Small intestine (tissue), 7 donors: ENCODE data around the gene PCNX3. TPM values are rescaled to one million over a fixed set of nuclear protein-coding genes. Genes with fewer than 3 reads are reported as not detected.

ENCODE experiments used
- DNase-seq, 2 donors: peaks; one replicate each; pipeline versions ENCODE4 v3.0.0 to v3.0.0-alpha.2; 2013
- FAIRE-seq: peaks from 2 replicates; lab custom pipeline; 2012; peaks lifted over from hg19 to GRCh38; lab: Jason Lieb, UNC
- H3K27ac ChIP-seq, 3 donors: one replicate each; pipeline ENCODE4 v1.5.1; 2013; ENCODE audit warnings: low read length in 2 of 3, mild to moderate bottlenecking in 2 of 3, control low read depth in 1 of 3, inconsistent platforms in 1 of 3, low read depth in 1 of 3, moderate library complexity in 1 of 3
- H3K27me3 ChIP-seq, 3 donors: one replicate each; pipeline ENCODE4 v1.6.1; 2013; ENCODE audit warnings: low read length in 3 of 3, inconsistent platforms in 1 of 3; ENCODE audit not compliant: control insufficient read depth in 3 of 3, insufficient read depth in 3 of 3
- H3K36me3 ChIP-seq, 3 donors: one replicate each; pipeline ENCODE4 v1.6.1; 2013; ENCODE audit warnings: low read length in 3 of 3, inconsistent platforms in 1 of 3, low read depth in 1 of 3, mild to moderate bottlenecking in 1 of 3, moderate library complexity in 1 of 3; ENCODE audit not compliant: control insufficient read depth in 3 of 3, insufficient read depth in 2 of 3
- H3K4me1 ChIP-seq, 3 donors: one replicate each; pipeline ENCODE4 v1.6.1; 2013; ENCODE audit warnings: low read length in 2 of 3, inconsistent platforms in 1 of 3, low read depth in 1 of 3, mild to moderate bottlenecking in 1 of 3, moderate library complexity in 1 of 3; ENCODE audit not compliant: control insufficient read depth in 3 of 3, insufficient read depth in 2 of 3
- H3K4me3 ChIP-seq, 3 donors: one replicate each; pipeline ENCODE4 v1.5.1; 2013; ENCODE audit warnings: low read length in 3 of 3, control low read depth in 1 of 3, inconsistent platforms in 1 of 3, low read depth in 1 of 3, mild to moderate bottlenecking in 1 of 3, moderate library complexity in 1 of 3
- H3K9me3 ChIP-seq, 2 donors: one replicate each; pipeline ENCODE4 v1.6.1; 2013; ENCODE audit warnings: low read depth in 1 of 2, low read length in 1 of 2; ENCODE audit not compliant: control insufficient read depth in 2 of 2, insufficient read depth in 1 of 2
- WGBS, 3 donors: extraction: QIAGEN DNeasy Blood & Tissue Kit; methylation state at CpG; one replicate each; pipeline ENCODE4 v1.1.7; 2013; 5-methylcytosine and 5-hydroxymethylcytosine counted together
- polyA plus RNA-seq, 4 donors: library from polyadenylated mRNA; stranded (reverse) in 3 of 4; unstranded in 1 of 4; fragments of 200-250 nt in 3 of 4; fragments of 120-200 nt in 1 of 4; gene quantifications; one replicate each; pipeline versions ENCODE4 v1.2.1 to v1.2.3, GENCODE V29; 2013
- donor health status: healthy with polysubstance abuse.
- donor health status: control.
- donor health status: control.
- donor health status: Bipolar disorder and iron deficiency.
- donor health status: healthy.

Gene PCNX3
- polyA plus RNA-seq, 4 donors: 12.7 to 27.5 (median 22.1) TPM

GRCh38 chr11:65624931-65625627 lies 9.5 kb downstream of the PCNX3 start:
- Histone ChIP-seq H3K27me3 (no peaks in the 10 kb centered on the region), H3K4me1 (no peaks in the 10 kb centered on the region), H3K36me3 (peaks cover 26 to 99% (median 27%) of the 10 kb centered on the region in 3 donors), H3K4me3 (no peak overlapping the region), H3K27ac (no peak overlapping the region), H3K9me3 (no peaks in the 10 kb centered on the region)
- 86 to 89% (median 88%) methylated on average over 28 to 30 of the region's 30 CpGs for WGBS, 3 donors
- no peak for FAIRE-seq
- DNase-seq: no peak

DNA sequence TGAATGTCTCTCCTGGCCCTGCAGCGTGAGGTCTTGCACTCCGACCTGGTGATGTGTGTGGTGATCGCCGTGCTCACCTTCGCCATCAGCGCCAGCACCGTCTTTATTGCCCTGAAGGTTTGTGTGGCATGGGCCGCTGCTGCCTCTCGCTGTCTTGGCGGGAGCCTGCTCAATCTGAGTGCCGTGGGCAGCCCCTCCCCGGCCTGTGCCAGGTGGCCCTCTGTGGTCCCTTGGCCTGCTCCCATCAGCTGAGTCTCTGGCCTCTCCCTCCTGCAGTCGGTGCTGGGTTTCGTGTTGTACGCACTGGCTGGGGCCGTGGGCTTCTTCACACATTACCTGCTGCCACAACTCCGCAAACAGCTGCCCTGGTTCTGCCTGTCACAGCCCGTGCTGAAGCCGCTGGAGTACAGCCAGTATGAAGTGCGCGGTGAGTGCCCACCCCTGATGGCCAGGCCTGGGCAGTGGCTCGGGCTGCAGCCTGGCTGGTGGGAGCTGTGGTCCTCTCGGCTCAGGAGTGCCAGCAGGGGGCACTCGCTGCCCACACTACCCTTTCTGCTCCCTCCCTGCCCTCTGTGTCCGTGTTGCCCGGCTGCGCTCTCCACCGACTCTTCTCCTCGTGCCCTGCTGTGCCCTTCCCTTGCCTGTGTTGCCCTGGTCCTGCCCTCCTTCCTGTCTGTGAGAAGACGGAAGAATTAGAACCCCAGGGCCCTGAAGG lies 10.2 kb downstream of the PCNX3 start:
- H3K27ac ChIP-seq: no peak overlapping the region
- no peaks in the 10 kb centered on the region for H3K4me1 ChIP-seq
- FAIRE-seq (no peak), DNase-seq (peak; percentile 56 to 57)
- peaks cover 24 to 99% (median 29%) of the 10 kb centered on the region in 3 donors for H3K36me3 ChIP-seq
- H3K9me3 ChIP-seq: no peaks in the 10 kb centered on the region
- 67 to 75% (median 70%) methylated on average over 28 to 30 of the region's 30 CpGs for WGBS, 3 donors
- H3K4me3 ChIP-seq: no peak overlapping the region
- no peaks in the 10 kb centered on the region for H3K27me3 ChIP-seq

DNA sequence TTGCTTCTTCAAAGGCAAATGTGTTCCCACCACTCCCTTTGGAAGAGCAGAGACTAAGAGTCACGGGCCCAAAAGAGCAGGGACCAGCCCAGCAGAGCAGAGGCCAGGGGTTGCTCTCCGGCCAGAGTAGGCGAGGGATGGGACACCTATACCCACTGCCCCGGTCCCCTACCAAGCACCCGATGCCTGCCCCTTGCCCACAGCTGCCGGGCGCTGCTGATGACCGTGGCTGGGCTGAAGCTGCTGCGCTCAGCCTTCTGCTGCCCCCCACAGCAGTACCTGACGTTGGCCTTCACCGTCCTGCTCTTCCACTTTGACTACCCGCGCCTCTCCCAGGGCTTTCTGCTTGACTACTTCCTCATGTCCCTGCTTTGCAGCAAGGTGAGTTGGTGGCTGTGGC lies 11.6 kb downstream of the PCNX3 start:
- H3K27me3 ChIP-seq: no peaks in the 10 kb centered on the region
- no peak for FAIRE-seq
- H3K27ac ChIP-seq: no peak overlapping the region
- H3K9me3 ChIP-seq: no peaks in the 10 kb centered on the region
- peaks cover 20 to 99% (median 36%) of the 10 kb centered on the region in 3 donors for H3K36me3 ChIP-seq
- no peaks in the 10 kb centered on the region for H3K4me1 ChIP-seq
- no peak for DNase-seq
- no peak overlapping the region for H3K4me3 ChIP-seq
- 96 to 97% (median 97%) methylated on average over 13 of the region's 13 CpGs for WGBS, 3 donors

DNA sequence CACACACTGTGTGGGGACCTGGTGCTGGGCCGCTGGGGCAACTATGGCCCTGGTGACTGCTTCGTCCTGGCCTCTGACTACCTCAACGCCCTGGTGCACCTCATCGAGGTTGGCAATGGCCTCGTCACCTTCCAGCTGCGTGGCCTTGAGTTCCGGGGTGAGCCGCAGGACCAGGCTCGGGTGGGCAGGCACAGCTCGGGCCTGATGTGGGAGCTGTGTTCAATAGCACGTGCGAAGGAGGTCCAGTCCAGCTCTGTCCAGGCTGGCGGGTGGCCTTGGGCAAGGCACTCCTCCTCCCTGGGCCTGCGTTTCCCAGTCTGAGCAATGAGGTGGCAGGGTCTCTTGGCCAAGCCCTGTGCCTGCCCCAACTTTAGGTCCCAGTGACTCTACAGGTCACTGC lies 14.0 kb downstream of the PCNX3 start:
- WGBS, 3 donors: 95 to 96% (median 96%) methylated on average over 14 of the region's 14 CpGs
- Histone ChIP-seq H3K36me3 (peaks cover 23 to 99% (median 34%) of the 10 kb centered on the region in 3 donors), H3K4me1 (no peaks in the 10 kb centered on the region), H3K27ac (no peak overlapping the region), H3K27me3 (no peaks in the 10 kb centered on the region), H3K9me3 (no peaks in the 10 kb centered on the region), H3K4me3 (no peak overlapping the region)
- no peak for DNase-seq
- FAIRE-seq: no peak

DNA sequence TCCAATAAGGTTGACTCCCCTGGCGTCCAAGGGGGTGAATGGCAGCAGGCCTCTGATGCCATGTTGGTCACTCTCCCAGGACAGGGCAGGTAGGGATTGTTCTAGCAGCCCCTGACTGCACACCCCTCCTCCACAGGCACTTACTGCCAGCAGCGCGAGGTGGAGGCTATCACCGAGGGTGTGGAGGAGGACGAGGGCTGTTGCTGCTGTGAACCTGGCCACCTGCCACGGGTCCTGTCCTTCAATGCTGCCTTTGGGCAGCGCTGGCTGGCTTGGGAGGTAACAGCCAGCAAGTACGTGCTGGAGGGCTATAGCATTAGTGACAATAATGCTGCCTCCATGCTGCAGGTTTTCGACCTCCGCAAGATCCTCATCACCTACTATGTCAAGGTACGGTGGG lies 14.6 kb downstream of the PCNX3 start:
- FAIRE-seq: no peak

DNA sequence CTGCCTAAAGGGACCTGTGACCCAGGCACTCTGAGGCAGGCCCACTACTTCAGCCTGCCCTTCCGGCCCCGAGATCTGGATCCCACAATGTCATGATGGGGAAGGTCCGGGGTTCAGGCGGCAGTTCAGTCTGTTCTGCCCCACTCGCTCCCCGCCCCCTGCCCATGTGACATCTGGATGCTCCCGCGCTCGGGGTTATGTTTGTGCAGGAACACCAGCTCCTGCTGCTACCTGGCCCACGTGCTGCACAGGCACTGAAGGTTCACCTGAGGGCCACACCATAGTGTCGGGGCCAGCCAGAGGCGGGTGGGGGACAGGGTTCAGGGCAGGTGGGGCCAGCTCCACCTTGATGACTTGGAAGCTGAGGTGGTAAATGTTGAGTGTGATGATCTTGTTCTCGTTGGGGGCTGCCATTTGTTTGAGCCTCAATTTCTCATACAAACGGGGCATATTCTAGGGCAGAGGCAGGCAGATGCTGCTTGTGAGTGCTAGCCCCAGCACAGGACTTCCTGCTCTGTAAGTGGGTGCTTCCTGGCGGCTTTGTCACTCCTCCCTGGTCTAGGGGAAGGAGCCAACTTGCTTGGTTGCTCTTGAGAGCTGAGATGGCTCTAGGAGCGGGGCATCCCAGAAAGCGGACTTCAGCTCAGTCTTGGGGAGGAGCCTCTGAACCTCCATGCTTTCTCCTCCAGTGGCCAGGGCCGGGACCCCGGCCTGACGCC lies 18.0 kb downstream of the PCNX3 start:
- DNase-seq: no peak
- 81 to 88% (median 84%) methylated on average over 20 of the region's 20 CpGs for WGBS, 3 donors
- Histone ChIP-seq H3K9me3 (no peaks in the 10 kb centered on the region), H3K27me3 (no peaks in the 10 kb centered on the region), H3K36me3 (peaks cover 18 to 90% (median 40%) of the 10 kb centered on the region in 3 donors), H3K4me1 (peaks cover 0 to 11% (median 0%) of the 10 kb centered on the region in 3 donors), H3K4me3 (no peak overlapping the region), H3K27ac (no peak overlapping the region)
- FAIRE-seq: no peak

More for the DNA sequence above, 14.6 kb downstream of the PCNX3 start:
- no peaks in the 10 kb centered on the region for H3K9me3 ChIP-seq
- 87 to 90% (median 87%) methylated on average over 11 of the region's 11 CpGs for WGBS, 3 donors
- H3K27ac ChIP-seq: no peak overlapping the region
- DNase-seq: no peak
- H3K4me1 ChIP-seq: no peaks in the 10 kb centered on the region
- no peak overlapping the region for H3K4me3 ChIP-seq
- no peaks in the 10 kb centered on the region for H3K27me3 ChIP-seq
- peaks cover 24 to 99% (median 38%) of the 10 kb centered on the region in 3 donors for H3K36me3 ChIP-seq

GRCh38 chr11:65634109-65634436 lies 18.5 kb downstream of the PCNX3 start:
- Histone ChIP-seq H3K4me1 (peaks cover 0 to 13% (median 0%) of the 10 kb centered on the region in 3 donors), H3K36me3 (peaks cover 18 to 85% (median 36%) of the 10 kb centered on the region in 3 donors), H3K27me3 (no peaks in the 10 kb centered on the region), H3K9me3 (no peaks in the 10 kb centered on the region), H3K4me3 (no peak overlapping the region), H3K27ac (no peak overlapping the region)
- no peak for DNase-seq
- 90 to 93% (median 91%) methylated on average over 14 of the region's 14 CpGs for WGBS, 3 donors
- no peak for FAIRE-seq

DNA sequence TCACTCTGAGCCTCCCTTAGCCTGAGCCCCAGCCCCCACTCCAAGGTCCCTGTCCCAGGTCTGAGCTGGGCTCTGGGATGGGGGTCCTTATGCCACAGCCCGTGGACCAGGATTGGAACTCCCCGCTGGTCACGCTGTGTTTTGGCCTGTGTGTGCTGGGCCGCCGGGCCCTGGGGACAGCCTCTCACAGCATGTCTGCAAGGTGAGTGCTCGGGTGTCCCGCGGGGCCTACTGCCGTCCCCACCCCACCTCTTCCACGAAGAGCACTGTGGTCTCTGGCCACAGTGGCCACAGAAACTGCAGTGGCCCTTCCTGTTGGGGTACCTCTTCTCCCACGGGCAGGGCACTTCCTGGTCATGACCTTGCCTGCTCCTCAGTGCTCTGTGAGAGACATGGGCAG lies 18.9 kb downstream of the PCNX3 start:
- peaks cover 0 to 13% (median 0%) of the 10 kb centered on the region in 3 donors for H3K4me1 ChIP-seq
- WGBS, 3 donors: 83 to 94% (median 85%) methylated on average over 11 of the region's 11 CpGs
- FAIRE-seq (no peak), DNase-seq (no peak)
- no peaks in the 10 kb centered on the region for H3K27me3 ChIP-seq
- H3K36me3 ChIP-seq: peaks cover 18 to 81% (median 32%) of the 10 kb centered on the region in 3 donors
- H3K9me3 ChIP-seq: no peaks in the 10 kb centered on the region
- H3K4me3 ChIP-seq: no peak overlapping the region
- no peak overlapping the region for H3K27ac ChIP-seq
